H1 (cell line): ENCODE results near the gene ZBTB40. TPM values are rescaled to one million over a fixed set of nuclear protein-coding genes. Genes with fewer than 3 reads are reported as not detected.

ENCODE experiments used
- CTCF ChIA-PET: fragments of 300-600 bp; sonication (Branson Sonifier 250); formaldehyde crosslinking; loops from one replicate; lab custom pipeline; 2021; ENCODE audit not compliant: partially characterized antibody; lab: Charles Lee
- POLR2A ChIA-PET: fragments of 300-600 bp; sonication (Branson Sonifier 250); formaldehyde crosslinking; loops from one replicate; lab custom pipeline; 2021; ENCODE audit warnings: inconsistent platforms; ENCODE audit not compliant: partially characterized antibody; lab: Charles Lee
- DNase-seq, 2 experiments: peaks; one replicate each; pipeline versions ENCODE4 v3.0.0 to v3.0.0-alpha.2; 2010 to 2022; ENCODE audit warnings: low spot score in 2 of 2, low read depth in 1 of 2, mixed read lengths in 1 of 2
- FAIRE-seq: peaks from 2 replicates; lab custom pipeline; 2011; peaks lifted over from hg19 to GRCh38; lab: Jason Lieb, UNC
- H2AFZ ChIP-seq: 2 replicates; pipeline ENCODE4 v1.8.1; 2012; ENCODE audit warnings: low read length, inconsistent platforms
- H2AK5ac ChIP-seq: 2 replicates; pipeline ENCODE4 v1.6.1; 2013; ENCODE audit warnings: low read depth, low read length
- H2BK120ac ChIP-seq: replicated peaks from 2 replicates; pipeline ENCODE3; 2013; ENCODE audit warnings: low read depth, low read length, inconsistent platforms
- H2BK12ac ChIP-seq: 2 replicates; pipeline ENCODE4 v1.6.1; 2013; ENCODE audit warnings: low read depth, low read length
- H2BK15ac ChIP-seq: 2 replicates; pipeline ENCODE4 v1.6.1; 2013; ENCODE audit warnings: low read length
- H2BK20ac ChIP-seq: 2 replicates; pipeline ENCODE4 v1.6.1; 2013; ENCODE audit warnings: low read length
- H2BK5ac ChIP-seq: 2 replicates; pipeline ENCODE4 v1.6.1; 2013; ENCODE audit warnings: low read depth, low read length
- H3K14ac ChIP-seq: 2 replicates; pipeline ENCODE4 v1.6.1; 2013; ENCODE audit warnings: inconsistent platforms; ENCODE audit not compliant: insufficient read length
- H3K18ac ChIP-seq: 2 replicates; pipeline ENCODE4 v1.6.1; 2013; ENCODE audit warnings: low read length; ENCODE audit errors: extremely low read depth
- H3K23ac ChIP-seq: 2 replicates; pipeline ENCODE4 v1.6.1; 2013; ENCODE audit warnings: inconsistent platforms; ENCODE audit not compliant: insufficient read length
- H3K23me2 ChIP-seq: 2 replicates; pipeline ENCODE4 v1.6.1; 2013; ENCODE audit warnings: low read depth, low read length
- H3K27ac ChIP-seq: 2 replicates; pipeline ENCODE4 v1.6.1; 2011; ENCODE audit warnings: low read depth, low read length, inconsistent platforms
- H3K27me3 ChIP-seq, 4 experiments: replicated peaks in 1 of 4; 1 replicate in 1 of 4; 2 replicates in 3 of 4; pipeline versions ENCODE4 v1.6.1 to v1.8.1; 2011 to 2013; ENCODE audit warnings: low read length in 3 of 4, mild to moderate bottlenecking in 3 of 4, inconsistent platforms in 2 of 4, mixed read lengths in 2 of 4, moderate library complexity in 1 of 4; ENCODE audit not compliant: control insufficient read depth in 3 of 4, insufficient read depth in 3 of 4; ENCODE audit errors: extremely low read depth in 1 of 4
- H3K36me3 ChIP-seq, 4 experiments: 2 replicates each; pipeline versions ENCODE4 v1.6.1 to v1.8.1; 2011 to 2013; ENCODE audit warnings: mild to moderate bottlenecking in 4 of 4, low read length in 3 of 4, moderate library complexity in 2 of 4, control low read depth in 1 of 4, inconsistent platforms in 1 of 4; ENCODE audit not compliant: insufficient read depth in 4 of 4, control insufficient read depth in 2 of 4
- H3K4ac ChIP-seq: replicated peaks from 2 replicates; pipeline ENCODE3; 2013; ENCODE audit warnings: low read length, low read depth, mixed read lengths, inconsistent platforms; ENCODE audit not compliant: insufficient read length
- H3K4me1 ChIP-seq, 4 experiments: replicated peaks in 1 of 4; 1 replicate in 1 of 4; 2 replicates in 3 of 4; pipeline versions ENCODE4 v1.6.1 to v1.8.1; 2011 to 2013; ENCODE audit warnings: low read length in 3 of 4, inconsistent platforms in 2 of 4, mixed read lengths in 1 of 4; ENCODE audit not compliant: insufficient read depth in 4 of 4, control insufficient read depth in 3 of 4
- H3K4me2 ChIP-seq, 2 experiments: 2 replicates each; pipeline versions ENCODE4 v1.6.1 to v1.8.1; 2011 to 2013; ENCODE audit warnings: low read depth in 2 of 2, low read length in 2 of 2, control low read depth in 1 of 2, inconsistent platforms in 1 of 2, mild to moderate bottlenecking in 1 of 2; ENCODE audit not compliant: insufficient read depth in 1 of 2
- H3K4me3 ChIP-seq, 4 experiments: fragments of 200-600, 300-600 bp in 1 of 4; sonication (generic), shearing (Covaris generic), sonication (Bioruptor Twin) in 1 of 4; 2 replicates each; pipeline versions ENCODE4 v1.5.1 to v1.8.1; 2011 to 2016; ENCODE audit warnings: low read length in 4 of 4, low read depth in 3 of 4, control low read depth in 2 of 4, inconsistent platforms in 2 of 4, mild to moderate bottlenecking in 2 of 4, mixed read lengths in 1 of 4, moderate library complexity in 1 of 4; ENCODE audit not compliant: insufficient read depth in 2 of 4; ENCODE audit errors: extremely low read depth in 1 of 4
- H3K56ac ChIP-seq: replicated peaks from 2 replicates; pipeline ENCODE3; 2013; ENCODE audit warnings: low read depth, mild to moderate bottlenecking, mixed read lengths, low read length, inconsistent platforms; ENCODE audit not compliant: insufficient read length
- H3K79me1 ChIP-seq: 2 replicates; pipeline ENCODE4 v1.6.1; 2013; ENCODE audit warnings: low read depth, low read length, control low read depth
- H3K79me2 ChIP-seq, 2 experiments: 2 replicates each; pipeline versions ENCODE4 v1.6.1 to v1.8.1; 2012 to 2013; ENCODE audit warnings: low read length in 2 of 2, mild to moderate bottlenecking in 2 of 2, inconsistent platforms in 1 of 2; ENCODE audit not compliant: insufficient read depth in 2 of 2, control insufficient read depth in 1 of 2
- H3K9ac ChIP-seq, 4 experiments: replicated peaks in 1 of 4; 1 replicate in 1 of 4; 2 replicates in 3 of 4; pipeline versions ENCODE4 v1.6.1 to v1.8.1; 2011 to 2013; ENCODE audit warnings: low read depth in 3 of 4, low read length in 3 of 4, control low read depth in 2 of 4, mild to moderate bottlenecking in 2 of 4, moderate library complexity in 2 of 4, inconsistent platforms in 1 of 4; ENCODE audit errors: extremely low read depth in 1 of 4
- H3K9me3 ChIP-seq, 2 experiments: 2 replicates each; pipeline versions ENCODE4 v1.6.1 to v1.8.1; 2012 to 2013; ENCODE audit warnings: mild to moderate bottlenecking in 2 of 2, moderate library complexity in 2 of 2, control low read depth in 1 of 2, inconsistent platforms in 1 of 2, low read depth in 1 of 2, low read length in 1 of 2, mixed read lengths in 1 of 2; ENCODE audit not compliant: insufficient read depth in 2 of 2
- H4K20me1 ChIP-seq, 2 experiments: replicated peaks in 1 of 2; 2 replicates each; pipeline versions ENCODE3 to v1.8.1; 2011 to 2013; ENCODE audit warnings: inconsistent platforms in 2 of 2, low read length in 2 of 2, mild to moderate bottlenecking in 1 of 2; ENCODE audit not compliant: insufficient read depth in 2 of 2, control insufficient read depth in 1 of 2
- H4K5ac ChIP-seq: 2 replicates; pipeline ENCODE4 v1.6.1; 2013; ENCODE audit warnings: low read length, low read depth, mixed read lengths, inconsistent platforms; ENCODE audit not compliant: insufficient read length
- H4K8ac ChIP-seq: 2 replicates; pipeline ENCODE4 v1.8.0; 2013; ENCODE audit warnings: mild to moderate bottlenecking, moderate library complexity, low read length, inconsistent platforms; ENCODE audit not compliant: insufficient read depth; ENCODE audit errors: extremely low read depth
- H4K91ac ChIP-seq: replicated peaks from 2 replicates; pipeline ENCODE3; 2013; ENCODE audit warnings: low read length, mixed read lengths, inconsistent platforms; ENCODE audit not compliant: insufficient read length
- ASH2L ChIP-seq: fragments of 200-600, 300-600 bp; sonication (generic); IDR thresholded peaks from one replicate; pipeline ENCODE4 v1.7.1; 2017; ENCODE audit warnings: low read length
- ATF3 ChIP-seq: IDR thresholded peaks from 2 replicates; pipeline ENCODE4 v1.6.1; 2011; ENCODE audit warnings: low read depth, mild to moderate bottlenecking, low read length; ENCODE audit not compliant: insufficient read depth
- CHD1 ChIP-seq: IDR thresholded peaks from 2 replicates; pipeline ENCODE4 v1.6.1; 2012; ENCODE audit warnings: low read depth, low read length, improper control_type of control experiment
- FOSL1 ChIP-seq: IDR thresholded peaks from 2 replicates; pipeline ENCODE4 v1.6.1; 2011; ENCODE audit warnings: mild to moderate bottlenecking, low read depth, low read length, moderate library complexity; ENCODE audit not compliant: insufficient read depth
- JUN ChIP-seq: IDR thresholded peaks from 2 replicates; pipeline ENCODE4 v1.6.1; 2011; ENCODE audit warnings: low read depth, mild to moderate bottlenecking, improper control_type of control experiment, low read length
- NANOG ChIP-seq: IDR thresholded peaks from 2 replicates; pipeline ENCODE4 v1.6.1; 2011; ENCODE audit warnings: low read length, low read depth, mild to moderate bottlenecking, inconsistent platforms; ENCODE audit not compliant: insufficient read depth, poor library complexity, severe bottlenecking
- RFX5 ChIP-seq: IDR thresholded peaks from 2 replicates; pipeline ENCODE4 v1.6.1; 2011; ENCODE audit warnings: low read depth, low read length, improper control_type of control experiment, borderline replicate concordance
- RNF2 ChIP-seq: fragments of 200-900, 300-1000 bp; sonication (generic); IDR thresholded peaks from 2 replicates; pipeline ENCODE4 v1.7.1; 2016; ENCODE audit warnings: borderline replicate concordance, low read depth, mild to moderate bottlenecking, antibody characterized with exemption, low read length; ENCODE audit not compliant: poor library complexity, severe bottlenecking; ENCODE audit errors: missing control alignments
- SIN3A ChIP-seq, 2 experiments: IDR thresholded peaks in 1 of 2; conservative IDR thresholded peaks in 1 of 2; 2 replicates each; pipeline ENCODE4 v1.6.1; 2011 to 2012; ENCODE audit warnings: low read length in 2 of 2, improper control_type of control experiment in 1 of 2, low read depth in 1 of 2, mild to moderate bottlenecking in 1 of 2
- SRF ChIP-seq: IDR thresholded peaks from 2 replicates; pipeline ENCODE4 v1.6.1; 2011; ENCODE audit warnings: mild to moderate bottlenecking, low read depth, low read length, moderate library complexity
- TAF1 ChIP-seq: IDR thresholded peaks from 2 replicates; pipeline ENCODE4 v1.6.1; 2011; ENCODE audit warnings: mild to moderate bottlenecking, low read depth, low read length
- WGBS, 2 experiments: shearing (Covaris generic) in 1 of 2; methylation state at CpG; one replicate each; pipeline versions ENCODE4 v1.1.6 to v1.1.7; 2013 to 2015; ENCODE audit warnings: low lambda C conversion rate in 2 of 2, mixed read lengths in 2 of 2, inconsistent platforms in 1 of 2, low coverage in 1 of 2, missing lambda C conversion rate in 1 of 2; ENCODE audit not compliant: insufficient replicate concordance in 2 of 2, insufficient coverage in 1 of 2, insufficient read length in 1 of 2; ENCODE audit errors: extremely low coverage in 1 of 2, missing lambda C conversion rate in 1 of 2; 5-methylcytosine and 5-hydroxymethylcytosine counted together
- polyA plus RNA-seq, 7 experiments: library from polyadenylated mRNA; depleted of rRNA in 3 of 7; stranded (reverse) in 5 of 7; unstranded in 2 of 7; fragments of >200 nt in 5 of 7; fragments of 200-250 nt in 2 of 7; gene quantifications; 1 replicate in 5 of 7; 2 replicates in 1 of 7; 4 replicates in 1 of 7; pipeline versions ENCODE4 v1.2.1 to v1.2.3, GENCODE V29; 2011 to 2013; ENCODE audit warnings: missing spikeins in 2 of 7, mixed read lengths in 2 of 7
- total RNA-seq: library from RNA; stranded (reverse); fragmentation: NEBNext Ultra II Directional; extraction: Animal tissue kit (Norgen Biotek cat#: 25700); gene quantifications from 2 replicates; pipeline ENCODE4 v1.2.1, GENCODE V29; 2021

Gene ZBTB40
- total and polyA plus RNA-seq, 2 of the 8 experiments (the other 6 are each of a cell fraction or from before 2014, with no cell fraction given): 3.1 to 19.3 TPM

GRCh38 chr1:22494943-22495579 lies 43.4 kb downstream of the ZBTB40 start:
- no peaks in the 10 kb centered on the region for H3K23me2 ChIP-seq
- H2BK120ac ChIP-seq: no peak overlapping the region
- H2AK5ac ChIP-seq: no peak overlapping the region
- no peak overlapping the region for H3K14ac ChIP-seq
- peaks cover 2 to 11% (median 3%) of the 10 kb centered on the region in 4 experiments for H3K4me1 ChIP-seq
- H2BK5ac ChIP-seq: no peak overlapping the region
- no peak overlapping the region for H2BK15ac ChIP-seq
- TF ChIP-seq FOSL1 (no peak), SRF (no peak), JUN (no peak), ASH2L (no peak), TAF1 (no peak), RNF2 (no peak), NANOG (no peak), ATF3 (no peak), SIN3A (conservative IDR thresholded peaks at IDR 0.05 in 1 of 2, IDR thresholded peaks at IDR 0.05 in 1 of 2; ENCODE audit: low read depth in 1 of 2, low read length in 2 of 2) (no peak), RFX5 (no peak), CHD1 (no peak)
- FAIRE-seq (no peak), DNase-seq (no peak)
- H3K18ac ChIP-seq: no peak overlapping the region
- H3K23ac ChIP-seq: no peak overlapping the region
- no peak overlapping the region for H3K4me3 ChIP-seq
- WGBS, 2 experiments: 92% methylated on average over 6 of the region's 6 CpGs; no CpG with 5 or more reads in 1 of the 2 experiments
- H2BK20ac ChIP-seq: no peak overlapping the region
- peaks cover 0 to 6% of the 10 kb centered on the region in 2 experiments for H4K20me1 ChIP-seq
- no peak overlapping the region for H3K4me2 ChIP-seq
- H3K27ac ChIP-seq: no peak overlapping the region
- no peak overlapping the region for H3K9ac ChIP-seq
- no peak overlapping the region for H2BK12ac ChIP-seq
- no peaks in the 10 kb centered on the region for H3K79me2 ChIP-seq
- no peaks in the 10 kb centered on the region for H3K9me3 ChIP-seq
- POLR2A ChIA-PET: interaction anchor here (0.6 kb wide), 1 partner anchor 417 kb away, joined by 3 read pairs; no protein-coding TSS in a partner anchor
- no peaks in the 10 kb centered on the region for H3K36me3 ChIP-seq
- peaks cover 2% of the 10 kb centered on the region; the same call in 1 of the 2 replicates for H3K79me1 ChIP-seq
- H3K27me3 ChIP-seq: peaks cover 0 to 4% (median 1%) of the 10 kb centered on the region in 4 experiments; a peak in 4 of 7 replicates
- H4K8ac ChIP-seq: no peak overlapping the region
- no peak overlapping the region for H2AFZ ChIP-seq
- CTCF ChIA-PET: interaction anchor here (0.7 to 1.6 kb wide), 5 partner anchors 18 to 147 kb away, joined by 3 to 4 read pairs (median 3); no protein-coding TSS in a partner anchor
- no peak overlapping the region for H3K4ac ChIP-seq
- no peak overlapping the region for H4K91ac ChIP-seq
- no peak overlapping the region for H4K5ac ChIP-seq
- no peak overlapping the region for H3K56ac ChIP-seq
